MM.1S (cell line): ENCODE measurements around the gene PRSS2.

ENCODE experiments used
- EZH2 ChIP-seq: fragments of 300-600 bp; sonication (generic); optimal IDR thresholded peaks from 2 replicates; pipeline ENCODE3; 2017; ENCODE audit warnings: low read depth, mild to moderate bottlenecking, antibody characterized with exemption, low read length, mixed read lengths
- EZH2phosphoT487 ChIP-seq: fragments of 300-600 bp; sonication (generic); IDR thresholded peaks from 2 replicates; pipeline ENCODE4 v1.6.1; 2018; ENCODE audit warnings: antibody characterized with exemption, low read length

- TF ChIP-seq EZH2phosphoT487 (no peak), EZH2 (no peak)
These were observed 22.4 kb downstream of the PRSS2 start for GRCh38 chr7:142793156-142793555.
